ENCODE measurements around the gene EIF3J. TPM values are rescaled to one million over a fixed set of nuclear protein-coding genes. Genes with fewer than 3 reads are reported as not detected.
A peak's percentile ranks its signal among the peaks of the same experiment; 100 is the strongest.

EIF3J gene
- total RNA-seq, 1 experiment from 2014 or later: 117 TPM

DNA sequence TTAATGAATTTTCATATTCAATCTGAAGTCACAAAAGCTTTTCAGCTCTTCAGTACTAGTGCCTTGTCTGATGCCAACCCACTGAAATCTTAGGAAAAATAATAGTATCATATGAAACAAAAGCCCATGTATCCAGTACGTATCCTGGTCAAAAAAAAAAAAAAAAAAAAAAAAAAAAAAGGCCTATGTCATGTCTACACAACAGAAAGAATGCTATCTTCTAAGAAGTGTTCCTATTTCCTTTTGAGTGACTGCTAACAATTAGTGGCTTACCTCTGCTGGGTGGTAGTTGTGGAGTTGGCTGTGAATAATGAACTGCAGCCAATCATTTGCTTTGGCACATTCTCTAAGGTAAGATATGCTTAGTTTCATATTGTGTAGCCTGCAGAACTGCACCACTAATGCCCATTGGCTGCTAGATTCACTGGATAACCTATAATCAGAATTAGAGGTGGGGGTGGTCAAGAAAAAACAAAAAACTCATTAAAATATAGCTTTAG lies 59.6 kb downstream of the EIF3J start:
- DNase-seq: no peak
- Histone ChIP-seq H3K9me2 (ENCODE audit: insufficient read depth) (no peaks in the 10 kb centered on the region), H2AFZ (no peak overlapping the region), H3K4me2 (no peak overlapping the region), H3K36me3 (ENCODE audit: low read depth) (no peaks in the 10 kb centered on the region), H3K79me2 (ENCODE audit: low read depth) (no peaks in the 10 kb centered on the region), H3K9me3 (ENCODE audit: insufficient read depth, low read depth) (no peaks in the 10 kb centered on the region), H3K4me1 (replicated peaks; ENCODE audit: insufficient read depth) (peaks cover 4% of the 10 kb centered on the region), H3K4me3 (no peak overlapping the region), H3K27me3 (ENCODE audit: insufficient read depth, low read depth) (no peaks in the 10 kb centered on the region), H3K27ac (no peak overlapping the region), H3F3A (ENCODE audit: insufficient read depth, low read depth) (peaks cover under 1% of the 10 kb centered on the region; the same call in 1 of the 2 replicates), H4K20me1 (ENCODE audit: insufficient read depth) (no peaks in the 10 kb centered on the region)
- intact Hi-C loops (cut with micrococcal nuclease; ENCODE audit: unreplicated experiment): loop anchor here (5.0 kb wide), 1 partner anchor 131 kb away; no protein-coding TSS in a partner anchor
- no peak for TF ChIP-seq EZH2 (IDR thresholded peaks at IDR 0.05; ENCODE audit: low read depth)
- TF ChIP-seq, protein P1, sequence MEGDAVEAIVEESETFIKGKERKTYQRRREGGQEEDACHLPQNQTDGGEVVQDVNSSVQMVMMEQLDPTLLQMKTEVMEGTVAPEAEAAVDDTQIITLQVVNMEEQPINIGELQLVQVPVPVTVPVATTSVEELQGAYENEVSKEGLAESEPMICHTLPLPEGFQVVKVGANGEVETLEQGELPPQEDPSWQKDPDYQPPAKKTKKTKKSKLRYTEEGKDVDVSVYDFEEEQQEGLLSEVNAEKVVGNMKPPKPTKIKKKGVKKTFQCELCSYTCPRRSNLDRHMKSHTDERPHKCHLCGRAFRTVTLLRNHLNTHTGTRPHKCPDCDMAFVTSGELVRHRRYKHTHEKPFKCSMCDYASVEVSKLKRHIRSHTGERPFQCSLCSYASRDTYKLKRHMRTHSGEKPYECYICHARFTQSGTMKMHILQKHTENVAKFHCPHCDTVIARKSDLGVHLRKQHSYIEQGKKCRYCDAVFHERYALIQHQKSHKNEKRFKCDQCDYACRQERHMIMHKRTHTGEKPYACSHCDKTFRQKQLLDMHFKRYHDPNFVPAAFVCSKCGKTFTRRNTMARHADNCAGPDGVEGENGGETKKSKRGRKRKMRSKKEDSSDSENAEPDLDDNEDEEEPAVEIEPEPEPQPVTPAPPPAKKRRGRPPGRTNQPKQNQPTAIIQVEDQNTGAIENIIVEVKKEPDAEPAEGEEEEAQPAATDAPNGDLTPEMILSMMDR (conservative IDR thresholded peaks at IDR 0.05): no peak
- no TSS peak for BruUV-seq (replicated peaks)
- CTCF ChIA-PET: no interaction called here
- POLR2A ChIA-PET (ENCODE audit: unreplicated experiment): interaction anchor here (0.6 kb wide), 1 partner anchor 56 kb away, joined by 7 read pairs; no protein-coding TSS in a partner anchor

DNA sequence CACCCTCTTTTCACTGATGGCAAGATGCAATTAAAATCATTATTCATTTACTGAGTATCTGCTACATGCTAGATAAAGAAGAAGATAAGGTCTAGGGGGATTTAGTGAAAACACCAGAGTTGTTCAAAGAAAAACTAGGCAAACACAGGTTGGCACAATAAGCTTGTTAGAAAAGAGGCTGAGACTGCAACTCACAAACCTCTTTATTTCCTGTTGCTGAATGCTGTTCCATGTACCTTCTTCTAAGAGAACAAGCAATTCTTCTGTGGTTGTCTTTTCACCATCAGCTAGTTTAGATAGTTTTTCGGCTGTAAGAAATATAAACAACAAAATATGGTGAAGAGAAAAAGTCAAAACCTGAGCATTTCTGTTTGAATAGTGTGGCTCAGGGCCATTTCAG lies 61.1 kb downstream of the EIF3J start:
- no peaks in the 10 kb centered on the region for H3K27me3 ChIP-seq (ENCODE audit: insufficient read depth, low read depth)
- no peaks in the 10 kb centered on the region for H3F3A ChIP-seq (ENCODE audit: insufficient read depth, low read depth)
- no peaks in the 10 kb centered on the region for H3K9me3 ChIP-seq (ENCODE audit: insufficient read depth, low read depth)
- no peak overlapping the region for H3K4me2 ChIP-seq
- H2AFZ ChIP-seq: no peak overlapping the region
- BruUV-seq (replicated peaks): no TSS peak
- no peak for DNase-seq
- H3K4me3 ChIP-seq: no peak overlapping the region
- TF ChIP-seq, protein P1 (conservative IDR thresholded peaks at IDR 0.05): no peak
- no peak for TF ChIP-seq EZH2 (IDR thresholded peaks at IDR 0.05; ENCODE audit: low read depth)
- H3K9me2 ChIP-seq (ENCODE audit: insufficient read depth): no peaks in the 10 kb centered on the region
- H3K27ac ChIP-seq: no peak overlapping the region
- no peaks in the 10 kb centered on the region for H4K20me1 ChIP-seq (ENCODE audit: insufficient read depth)
- intact Hi-C loops (cut with micrococcal nuclease; ENCODE audit: unreplicated experiment): loop anchor here (5.0 kb wide), 1 partner anchor 129 kb away; no protein-coding TSS in a partner anchor
- H3K36me3 ChIP-seq (ENCODE audit: low read depth): no peaks in the 10 kb centered on the region
- no peaks in the 10 kb centered on the region for H3K79me2 ChIP-seq (ENCODE audit: low read depth)
- no peaks in the 10 kb centered on the region for H3K4me1 ChIP-seq (replicated peaks; ENCODE audit: insufficient read depth)
- POLR2A ChIA-PET (ENCODE audit: unreplicated experiment): interaction anchor here (0.6 kb wide), 1 partner anchor 70 kb away, joined by 3 read pairs; no protein-coding TSS in a partner anchor
- CTCF ChIA-PET: no interaction called here

DNA sequence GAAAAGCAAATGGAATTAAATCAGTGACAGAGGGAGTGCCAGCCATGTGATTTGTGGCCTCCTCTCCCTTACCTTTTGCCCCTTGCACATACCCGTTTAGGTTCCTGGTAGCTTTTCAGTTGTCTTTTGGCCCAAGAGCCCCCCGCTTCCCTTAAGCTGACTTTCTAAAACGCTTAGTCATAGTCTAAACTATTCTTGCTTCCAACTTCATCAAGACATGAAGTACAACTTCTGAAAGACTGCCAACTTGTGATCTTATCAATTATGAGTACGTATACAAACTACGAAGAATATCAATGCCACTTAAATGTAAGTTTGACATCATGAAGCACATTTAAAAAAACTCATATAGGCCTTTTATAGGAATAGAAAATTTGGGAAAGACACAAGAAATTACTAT lies 61.9 kb downstream of the EIF3J start:
- Histone ChIP-seq H3K9me2 (ENCODE audit: insufficient read depth) (no peaks in the 10 kb centered on the region), H3F3A (ENCODE audit: insufficient read depth, low read depth) (no peaks in the 10 kb centered on the region), H3K27ac (no peak overlapping the region), H4K20me1 (ENCODE audit: insufficient read depth) (no peaks in the 10 kb centered on the region), H3K4me2 (no peak overlapping the region), H3K4me3 (no peak overlapping the region), H3K9me3 (ENCODE audit: insufficient read depth, low read depth) (no peaks in the 10 kb centered on the region), H3K4me1 (replicated peaks; ENCODE audit: insufficient read depth) (no peaks in the 10 kb centered on the region), H3K79me2 (ENCODE audit: low read depth) (no peaks in the 10 kb centered on the region), H3K27me3 (ENCODE audit: insufficient read depth, low read depth) (no peaks in the 10 kb centered on the region), H2AFZ (no peak overlapping the region), H3K36me3 (ENCODE audit: low read depth) (no peaks in the 10 kb centered on the region; the same call in 1 of the 2 replicates)
- peak in 1 of 2 experiments; percentile 32 for DNase-seq
- TF ChIP-seq, protein P1 (conservative IDR thresholded peaks at IDR 0.05): no peak
- TF ChIP-seq EZH2 (IDR thresholded peaks at IDR 0.05; ENCODE audit: low read depth): no peak
- POLR2A ChIA-PET (ENCODE audit: unreplicated experiment): no interaction called here
- no TSS peak for BruUV-seq (replicated peaks)
- CTCF ChIA-PET: no interaction called here
- intact Hi-C loops (cut with micrococcal nuclease; ENCODE audit: unreplicated experiment): loop anchor here (5.0 kb wide), 1 partner anchor 128 kb away; no protein-coding TSS in a partner anchor
